Liver (tissue), 3 donors: ENCODE results near the gene NKAIN1.

Experiments
- ATF3 ChIP-seq: IDR thresholded peaks from 2 replicates; pipeline ENCODE4 v1.6.1; 2016; ENCODE audit warnings: antibody characterized with exemption
- CTCF ChIP-seq: fragments of 150-350 bp; IDR thresholded peaks from 2 replicates; pipeline ENCODE4 v1.5.1; 2017; ENCODE audit warnings: improper control_type of control experiment, low read depth, low read length; ENCODE audit not compliant: missing input control
- EGR1 ChIP-seq, 2 donors: IDR thresholded peaks; 2 replicates each; pipeline ENCODE4 v1.6.1; 2016 to 2018; ENCODE audit warnings: antibody characterized with exemption in 2 of 2, low read depth in 2 of 2
- FOXA1 ChIP-seq: IDR thresholded peaks from 2 replicates; pipeline ENCODE4 v1.6.1; 2016; ENCODE audit warnings: antibody characterized with exemption
- MAX ChIP-seq: IDR thresholded peaks from 2 replicates; pipeline ENCODE4 v1.6.1; 2016; ENCODE audit warnings: antibody characterized with exemption
- RAD21 ChIP-seq, 2 donors: IDR thresholded peaks; 2 replicates each; pipeline ENCODE4 v1.6.1; 2016; ENCODE audit warnings: antibody characterized with exemption in 2 of 2, mild to moderate bottlenecking in 2 of 2
- SP1 ChIP-seq: IDR thresholded peaks from 2 replicates; pipeline ENCODE4 v1.6.1; 2018; ENCODE audit warnings: antibody characterized with exemption, mild to moderate bottlenecking
- TAF1 ChIP-seq: conservative IDR thresholded peaks from 2 replicates; pipeline ENCODE4 v1.6.1; 2016; ENCODE audit warnings: antibody characterized with exemption, mild to moderate bottlenecking
- ZBTB33 ChIP-seq: IDR thresholded peaks from 2 replicates; pipeline ENCODE4 v1.6.1; 2016; ENCODE audit warnings: antibody characterized with exemption
- donor health status: healthy.
- donor health status: healthy.

GRCh38 chr1:31161571-31161970 lies 78.1 kb downstream of the NKAIN1 start:
- TF ChIP-seq TAF1 (no peak), ATF3 (no peak), MAX (no peak), CTCF (no peak), SP1 (no peak), ZBTB33 (no peak), EGR1 (IDR thresholded peaks at IDR 0.05; ENCODE audit: low read depth in 2 of 2) (no peak), RAD21 (IDR thresholded peaks at IDR 0.05) (no peak), FOXA1 (no peak)
